Neural cell (in vitro differentiated cells): ENCODE results near the gene TPD52L2. TPM values are rescaled to one million over a fixed set of nuclear protein-coding genes. Genes with fewer than 3 reads are reported as not detected.

Experiments
- H2AFZ ChIP-seq: fragments of 200-600, 300-800 bp; sonication (generic), shearing (Covaris generic); 2 replicates; pipeline ENCODE4 v1.6.0; 2014; ENCODE audit warnings: low read depth, mild to moderate bottlenecking, antibody characterized with exemption, low read length, moderate library complexity
- H3F3A ChIP-seq: fragments of 200-600 bp; shearing (Covaris generic); 2 replicates; pipeline ENCODE4 v1.6.1; 2016; ENCODE audit warnings: mild to moderate bottlenecking, moderate library complexity, mixed read lengths, antibody characterized with exemption, low read length; ENCODE audit not compliant: insufficient read depth, poor library complexity, severe bottlenecking
- H3K27ac ChIP-seq: fragments of 200-600, 300-800 bp; sonication (generic), shearing (Covaris generic); 2 replicates; pipeline ENCODE4 v1.5.1; 2014; ENCODE audit warnings: mild to moderate bottlenecking, low read length, moderate library complexity
- H3K27me3 ChIP-seq: fragments of 300-800, 200-600 bp; sonication (generic), shearing (Covaris generic); 2 replicates; pipeline ENCODE4 v1.6.0; 2014; ENCODE audit warnings: mild to moderate bottlenecking, low read depth, low read length, moderate library complexity; ENCODE audit not compliant: insufficient read depth
- H3K36me3 ChIP-seq: fragments of 300-800, 200-600 bp; sonication (generic), shearing (Covaris generic); 2 replicates; pipeline ENCODE4 v1.5.1; 2014; ENCODE audit warnings: mild to moderate bottlenecking, antibody characterized with exemption, low read length, moderate library complexity; ENCODE audit not compliant: insufficient read depth
- H3K4me2 ChIP-seq: fragments of 300-800, 200-600 bp; sonication (generic), shearing (Covaris generic); 2 replicates; pipeline ENCODE4 v1.6.0; 2014; ENCODE audit warnings: mild to moderate bottlenecking, low read length
- H3K4me3 ChIP-seq: fragments of 300-800, 200-600 bp; sonication (generic), shearing (Covaris generic); 2 replicates; pipeline ENCODE4 v1.5.1; 2014; ENCODE audit warnings: mild to moderate bottlenecking, low read length, moderate library complexity
- H3K79me2 ChIP-seq: fragments of 200-600 bp; shearing (Covaris generic); replicated peaks from 2 replicates; pipeline ENCODE4 v1.6.0; 2014; ENCODE audit warnings: mild to moderate bottlenecking, low read length, moderate library complexity; ENCODE audit not compliant: insufficient read depth
- H3K9ac ChIP-seq: fragments of 300-800, 200-600 bp; sonication (generic), shearing (Covaris generic); 2 replicates; pipeline ENCODE4 v1.6.1; 2016; ENCODE audit warnings: mild to moderate bottlenecking, low read length, mixed read lengths
- H3K9me2 ChIP-seq: fragments of 200-600 bp; shearing (Covaris generic); 2 replicates; pipeline ENCODE4 v1.6.1; 2016; ENCODE audit warnings: mild to moderate bottlenecking, low read length, mixed read lengths; ENCODE audit not compliant: insufficient read depth
- H3K9me3 ChIP-seq: fragments of 200-600, 300-800 bp; sonication (generic), shearing (Covaris generic); 2 replicates; pipeline ENCODE4 v1.6.1; 2016; ENCODE audit warnings: mild to moderate bottlenecking, mixed run types, low read length, moderate library complexity, mixed read lengths
- H4K20me1 ChIP-seq: fragments of 200-600 bp; shearing (Covaris generic); 2 replicates; pipeline ENCODE4 v1.6.1; 2016; ENCODE audit warnings: mild to moderate bottlenecking, mixed run types; ENCODE audit not compliant: insufficient read depth
- EP300 ChIP-seq: fragments of 450-650 bp; conservative IDR thresholded peaks from 2 replicates; pipeline ENCODE4 v1.6.1; 2014; ENCODE audit warnings: antibody characterized with exemption, mild to moderate bottlenecking, moderate library complexity; ENCODE audit not compliant: poor library complexity, severe bottlenecking
- EZH2 ChIP-seq: fragments of 200-600, 300-800 bp; shearing (Covaris generic), sonication (generic); IDR thresholded peaks from 2 replicates; pipeline ENCODE4 v1.6.1; 2014; ENCODE audit warnings: antibody characterized with exemption, low read length, borderline replicate concordance, mild to moderate bottlenecking; ENCODE audit not compliant: insufficient read depth, poor library complexity, severe bottlenecking
- MXI1 ChIP-seq: fragments of 450-650 bp; conservative IDR thresholded peaks from 2 replicates; pipeline ENCODE4 v1.6.1; 2014; ENCODE audit warnings: antibody characterized with exemption, mild to moderate bottlenecking; ENCODE audit not compliant: poor library complexity, severe bottlenecking
- POLR2AphosphoS5 ChIP-seq: IDR thresholded peaks from 2 replicates; pipeline ENCODE4 v1.6.1; 2012
- RAD21 ChIP-seq: fragments of 450-650 bp; conservative IDR thresholded peaks from 2 replicates; pipeline ENCODE4 v1.6.1; 2014; ENCODE audit warnings: antibody characterized with exemption, mild to moderate bottlenecking, moderate library complexity
- SMC3 ChIP-seq: fragments of 450-650 bp; conservative IDR thresholded peaks from 2 replicates; pipeline ENCODE4 v1.6.1; 2014; ENCODE audit warnings: antibody characterized with exemption, mild to moderate bottlenecking, moderate library complexity; ENCODE audit not compliant: poor library complexity
- TAF1 ChIP-seq: IDR thresholded peaks from 2 replicates; pipeline ENCODE4 v1.6.1; 2012; ENCODE audit warnings: low read depth
- polyA plus RNA-seq: library from polyadenylated mRNA; depleted of rRNA; stranded (reverse); fragments of >200 nt; gene quantifications from 2 replicates; pipeline ENCODE4 v1.2.3, GENCODE V29; 2014
- TF ChIP-seq, protein P1 (sequence below): fragments of 450-650 bp; IDR thresholded peaks from 2 replicates; pipeline ENCODE4 v1.5.1; 2014; ENCODE audit warnings: antibody characterized with exemption, mild to moderate bottlenecking, moderate library complexity; ENCODE audit not compliant: poor library complexity, severe bottlenecking
- TF ChIP-seq, protein P2 (sequence below): IDR thresholded peaks from 2 replicates; pipeline ENCODE4 v1.6.1; 2012; ENCODE audit warnings: borderline replicate concordance

The TPD52L2 gene
- polyA plus RNA-seq, 1 donor from 2014 or later = 142 TPM

DNA sequence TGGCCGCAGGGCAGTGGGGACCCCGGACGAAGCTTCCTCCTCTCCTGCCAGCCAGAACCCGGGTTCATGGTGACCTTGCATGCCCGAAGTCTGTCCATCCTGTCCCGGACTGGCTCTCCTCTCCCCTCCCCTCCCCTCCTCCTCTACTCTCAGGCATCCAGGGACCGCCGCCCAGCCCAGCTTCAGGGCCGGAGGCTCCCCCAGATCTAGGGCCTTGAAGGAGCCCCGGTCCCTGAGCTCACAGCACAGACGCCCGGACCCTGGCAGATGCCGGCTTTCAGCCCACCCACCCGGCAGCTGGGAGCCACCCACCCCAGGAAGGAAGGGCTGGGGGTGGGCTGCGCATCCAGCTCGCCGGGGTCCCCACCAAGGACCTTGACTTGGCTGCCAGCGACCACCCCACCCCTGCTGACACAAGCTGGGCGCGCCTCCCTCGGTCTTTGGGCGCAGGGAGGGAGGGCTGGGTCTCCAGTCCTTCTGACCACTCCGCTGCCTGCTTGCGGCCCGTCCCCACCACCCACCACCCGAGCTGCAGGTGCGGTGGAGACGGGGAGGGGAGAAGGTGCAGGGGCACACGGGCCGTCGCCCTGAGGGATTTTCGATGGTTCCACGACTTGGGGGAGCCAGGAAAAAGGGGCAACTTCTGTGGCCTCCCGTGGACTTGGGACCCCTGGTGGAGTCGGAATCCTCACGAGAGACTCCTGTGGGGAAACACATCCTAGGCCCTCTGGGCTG, 9.5 kb upstream of the TPD52L2 start:
- Histone ChIP-seq H3K4me3 (no peak overlapping the region), H3K9me2 (no peaks in the 10 kb centered on the region), H2AFZ (no peak overlapping the region), H3K27me3 (no peaks in the 10 kb centered on the region), H3K79me2 (no peaks in the 10 kb centered on the region), H3K36me3 (no peaks in the 10 kb centered on the region), H4K20me1 (no peaks in the 10 kb centered on the region), H3K9ac (no peak overlapping the region), H3K4me2 (no peak overlapping the region), H3K9me3 (no peaks in the 10 kb centered on the region), H3F3A (no peaks in the 10 kb centered on the region), H3K27ac (no peak overlapping the region)
- no peak for TF ChIP-seq SMC3
- TF ChIP-seq, protein P1, sequence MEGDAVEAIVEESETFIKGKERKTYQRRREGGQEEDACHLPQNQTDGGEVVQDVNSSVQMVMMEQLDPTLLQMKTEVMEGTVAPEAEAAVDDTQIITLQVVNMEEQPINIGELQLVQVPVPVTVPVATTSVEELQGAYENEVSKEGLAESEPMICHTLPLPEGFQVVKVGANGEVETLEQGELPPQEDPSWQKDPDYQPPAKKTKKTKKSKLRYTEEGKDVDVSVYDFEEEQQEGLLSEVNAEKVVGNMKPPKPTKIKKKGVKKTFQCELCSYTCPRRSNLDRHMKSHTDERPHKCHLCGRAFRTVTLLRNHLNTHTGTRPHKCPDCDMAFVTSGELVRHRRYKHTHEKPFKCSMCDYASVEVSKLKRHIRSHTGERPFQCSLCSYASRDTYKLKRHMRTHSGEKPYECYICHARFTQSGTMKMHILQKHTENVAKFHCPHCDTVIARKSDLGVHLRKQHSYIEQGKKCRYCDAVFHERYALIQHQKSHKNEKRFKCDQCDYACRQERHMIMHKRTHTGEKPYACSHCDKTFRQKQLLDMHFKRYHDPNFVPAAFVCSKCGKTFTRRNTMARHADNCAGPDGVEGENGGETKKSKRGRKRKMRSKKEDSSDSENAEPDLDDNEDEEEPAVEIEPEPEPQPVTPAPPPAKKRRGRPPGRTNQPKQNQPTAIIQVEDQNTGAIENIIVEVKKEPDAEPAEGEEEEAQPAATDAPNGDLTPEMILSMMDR = no peak
- no peak for TF ChIP-seq POLR2AphosphoS5

DNA sequence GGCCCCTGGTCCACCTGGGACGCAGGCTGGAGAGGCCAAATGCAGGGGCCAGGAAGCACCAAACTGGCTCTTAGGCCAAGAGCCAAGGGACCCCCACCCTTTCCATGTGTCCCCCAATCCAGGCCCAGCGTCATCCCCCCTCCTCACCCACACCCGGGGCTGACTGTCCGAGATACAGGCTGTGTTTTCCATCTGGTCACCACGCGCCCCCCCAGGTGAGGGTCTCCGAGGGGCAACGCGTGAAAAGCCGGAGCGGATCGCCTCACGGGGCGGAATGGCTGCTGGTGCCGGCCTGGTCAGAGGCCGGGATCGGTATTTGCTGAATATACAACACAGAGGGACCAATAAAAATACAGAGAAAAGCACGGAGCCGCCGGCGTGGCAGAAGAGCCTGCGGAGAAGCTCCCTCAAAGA, 9.0 kb upstream of the TPD52L2 start:
- Histone ChIP-seq H3K9me3 (no peaks in the 10 kb centered on the region), H3K9ac (no peak overlapping the region), H3F3A (no peaks in the 10 kb centered on the region), H4K20me1 (no peaks in the 10 kb centered on the region), H3K4me2 (no peak overlapping the region), H3K27ac (no peak overlapping the region), H3K9me2 (no peaks in the 10 kb centered on the region), H3K36me3 (no peaks in the 10 kb centered on the region), H3K4me3 (no peak overlapping the region), H2AFZ (no peak overlapping the region), H3K79me2 (no peaks in the 10 kb centered on the region), H3K27me3 (no peaks in the 10 kb centered on the region)
- no peak for TF ChIP-seq MXI1
- TF ChIP-seq TAF1 = no peak

DNA sequence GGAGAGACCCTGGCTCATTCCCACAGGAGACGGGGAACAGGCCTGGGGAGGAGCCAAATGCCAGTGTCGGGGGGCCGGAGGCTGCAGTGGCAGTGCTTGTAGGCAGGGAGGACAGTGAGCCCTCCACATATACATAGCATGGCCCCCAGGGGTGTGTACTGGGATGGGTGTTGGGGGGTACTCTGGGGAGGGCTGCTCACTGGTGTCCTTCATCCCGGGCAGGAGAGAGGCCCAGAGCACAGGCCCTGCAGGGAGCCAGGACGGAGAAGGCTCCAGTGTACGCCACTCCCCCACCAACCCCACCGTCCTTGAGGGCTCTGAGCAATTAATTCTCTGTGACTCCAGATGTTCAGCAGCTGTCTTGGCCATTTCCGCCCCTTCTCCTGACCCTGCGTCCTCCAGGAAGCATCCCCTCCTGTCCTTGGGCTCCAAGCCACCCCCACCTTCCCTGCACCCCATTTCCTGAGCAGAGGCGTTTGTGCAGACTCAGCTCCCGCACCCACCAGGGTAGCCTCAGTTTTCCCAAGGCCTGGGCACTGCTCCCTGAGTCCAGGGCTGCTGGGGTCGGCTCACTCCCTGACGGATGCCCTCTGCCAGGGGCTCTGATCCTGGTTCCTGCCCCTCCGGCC, 7.2 kb upstream of the TPD52L2 start:
- no peak overlapping the region for H2AFZ ChIP-seq
- no peaks in the 10 kb centered on the region for H3K36me3 ChIP-seq
- H4K20me1 ChIP-seq = no peaks in the 10 kb centered on the region
- H3K9me3 ChIP-seq = no peaks in the 10 kb centered on the region
- H3K4me2 ChIP-seq = no peak overlapping the region
- TF ChIP-seq MXI1 = no peak
- no peak for TF ChIP-seq RAD21
- TF ChIP-seq, protein P2, sequence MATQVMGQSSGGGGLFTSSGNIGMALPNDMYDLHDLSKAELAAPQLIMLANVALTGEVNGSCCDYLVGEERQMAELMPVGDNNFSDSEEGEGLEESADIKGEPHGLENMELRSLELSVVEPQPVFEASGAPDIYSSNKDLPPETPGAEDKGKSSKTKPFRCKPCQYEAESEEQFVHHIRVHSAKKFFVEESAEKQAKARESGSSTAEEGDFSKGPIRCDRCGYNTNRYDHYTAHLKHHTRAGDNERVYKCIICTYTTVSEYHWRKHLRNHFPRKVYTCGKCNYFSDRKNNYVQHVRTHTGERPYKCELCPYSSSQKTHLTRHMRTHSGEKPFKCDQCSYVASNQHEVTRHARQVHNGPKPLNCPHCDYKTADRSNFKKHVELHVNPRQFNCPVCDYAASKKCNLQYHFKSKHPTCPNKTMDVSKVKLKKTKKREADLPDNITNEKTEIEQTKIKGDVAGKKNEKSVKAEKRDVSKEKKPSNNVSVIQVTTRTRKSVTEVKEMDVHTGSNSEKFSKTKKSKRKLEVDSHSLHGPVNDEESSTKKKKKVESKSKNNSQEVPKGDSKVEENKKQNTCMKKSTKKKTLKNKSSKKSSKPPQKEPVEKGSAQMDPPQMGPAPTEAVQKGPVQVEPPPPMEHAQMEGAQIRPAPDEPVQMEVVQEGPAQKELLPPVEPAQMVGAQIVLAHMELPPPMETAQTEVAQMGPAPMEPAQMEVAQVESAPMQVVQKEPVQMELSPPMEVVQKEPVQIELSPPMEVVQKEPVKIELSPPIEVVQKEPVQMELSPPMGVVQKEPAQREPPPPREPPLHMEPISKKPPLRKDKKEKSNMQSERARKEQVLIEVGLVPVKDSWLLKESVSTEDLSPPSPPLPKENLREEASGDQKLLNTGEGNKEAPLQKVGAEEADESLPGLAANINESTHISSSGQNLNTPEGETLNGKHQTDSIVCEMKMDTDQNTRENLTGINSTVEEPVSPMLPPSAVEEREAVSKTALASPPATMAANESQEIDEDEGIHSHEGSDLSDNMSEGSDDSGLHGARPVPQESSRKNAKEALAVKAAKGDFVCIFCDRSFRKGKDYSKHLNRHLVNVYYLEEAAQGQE = no peak
- no peak for TF ChIP-seq TAF1
- TF ChIP-seq SMC3 = no peak
- TF ChIP-seq, protein P1 = no peak
- TF ChIP-seq EZH2 = no peak
- no peak for TF ChIP-seq EP300
- TF ChIP-seq POLR2AphosphoS5 = no peak
- no peak overlapping the region for H3K9ac ChIP-seq
- H3K4me3 ChIP-seq = no peak overlapping the region
- H3K27ac ChIP-seq = no peak overlapping the region
- H3K79me2 ChIP-seq = no peaks in the 10 kb centered on the region
- no peaks in the 10 kb centered on the region for H3K27me3 ChIP-seq
- no peaks in the 10 kb centered on the region for H3F3A ChIP-seq
- no peaks in the 10 kb centered on the region for H3K9me2 ChIP-seq
